GF-D8 (cell line): ENCODE data around the gene RAP1A.
"Not testable (repeated sequence)": the region's sequence is repeated elsewhere in the genome, so short reads cannot be mapped to it uniquely, and the experiment has no call there.

Source experiments
- DNase-seq: peaks from one replicate; lab custom pipeline; 2025; lab: John Stamatoyannopoulos, UW

RAP1A gene

GRCh38 chr1:111598544-111598943 is 21.0 kb upstream of the RAP1A start:
- DNase-seq, result no peak

- DNase-seq, result no peak
These were observed 19.6 kb upstream of the RAP1A start for GRCh38 chr1:111599781-111600693.

GRCh38 chr1:111600886-111601386 is 18.7 kb upstream of the RAP1A start:
- DNase-seq, result no peak

GRCh38 chr1:111602302-111602701 is 17.3 kb upstream of the RAP1A start:
- DNase-seq, result no peak

GRCh38 chr1:111602974-111603373 is 16.6 kb upstream of the RAP1A start:
- DNase-seq, result no peak

- DNase-seq, result no peak
These were observed 15.6 kb upstream of the RAP1A start for GRCh38 chr1:111603979-111604378.

- no peak for DNase-seq
These were observed 14.7 kb upstream of the RAP1A start for GRCh38 chr1:111604931-111605330.

- DNase-seq, result no peak
These were observed 14.0 kb upstream of the RAP1A start for GRCh38 chr1:111605576-111605975.

GRCh38 chr1:111606457-111607215 is 13.0 kb upstream of the RAP1A start:
- not testable (repeated sequence) for DNase-seq

- not testable (repeated sequence) for DNase-seq
These were observed 11.1 kb upstream of the RAP1A start for GRCh38 chr1:111608528-111608927.

GRCh38 chr1:111611986-111612385 is 7.6 kb upstream of the RAP1A start:
- DNase-seq, result no peak

- DNase-seq, result peak; percentile 41
These were observed 3.5 kb upstream of the RAP1A start for GRCh38 chr1:111615870-111616715.

- no peak for DNase-seq
These were observed 1.5 kb upstream of the RAP1A start for GRCh38 chr1:111618081-111618480.

- DNase-seq, result no peak
These were observed 491 bp upstream of the RAP1A start for GRCh38 chr1:111618961-111619634.

- peak; percentile 56 for DNase-seq
These were observed 917 bp downstream of the RAP1A start for GRCh38 chr1:111620441-111620971.

- peak; percentile 53 for DNase-seq
These were observed 1.5 kb downstream of the RAP1A start for GRCh38 chr1:111621050-111621449.

- DNase-seq, result no peak
These were observed 2.6 kb downstream of the RAP1A start for GRCh38 chr1:111622166-111622565.

- DNase-seq, result no peak
These were observed 4.8 kb downstream of the RAP1A start for GRCh38 chr1:111624382-111624781.

GRCh38 chr1:111625276-111625675 is 5.7 kb downstream of the RAP1A start:
- no peak for DNase-seq

- DNase-seq, result no peak
These were observed 8.6 kb downstream of the RAP1A start for GRCh38 chr1:111628153-111628552.
